HepG2 (cell line): ENCODE results near the gene PARD3. TPM values are rescaled to one million over a fixed set of nuclear protein-coding genes. Genes with fewer than 3 reads are reported as not detected.

Experiments used
- ATAC-seq: fragments of 200-7000 bp; cut with Tn5 transposase; 3 replicates; pipeline ENCODE4 v1.9.1; 2020; ENCODE audit warnings: mild to moderate bottlenecking, moderate library complexity
- BruUV-seq: library from RNA; stranded (reverse); fragments of 400-500 nt; replicated peaks from 2 replicates; lab custom pipeline; 2021; lab: Mats Ljungman, UMichigan
- CTCF ChIA-PET: fragments of 300-600 bp; formaldehyde crosslinking; extraction: SDS; loops from one replicate; lab custom pipeline; 2021; ENCODE audit warnings: low total read pairs, inconsistent platforms, low intra/inter-chr PET ratio; lab: Yijun Ruan, JAX
- POLR2A ChIA-PET: fragments of 350-600 bp; sonication (Branson Sonifier 250); formaldehyde crosslinking; loops from one replicate; lab custom pipeline; 2020; ENCODE audit warnings: antibody characterized with exemption, inconsistent platforms; lab: Yijun Ruan, JAX
- DNase-seq: peaks from one replicate; pipeline ENCODE4 v3.0.0-alpha.2; 2015; ENCODE audit warnings: low spot score
- FAIRE-seq: peaks from 3 replicates; lab custom pipeline; 2011; peaks lifted over from hg19 to GRCh38; lab: Jason Lieb, UNC
- H2AFZ ChIP-seq: one replicate; pipeline ENCODE4 v1.6.1; 2011; ENCODE audit warnings: low read length, inconsistent platforms
- H3K27ac ChIP-seq: fragments of 300-600 bp; 3 replicates; pipeline ENCODE4 v1.8.0; 2011; ENCODE audit warnings: mixed run types, mild to moderate bottlenecking, mixed read lengths, low read length, inconsistent platforms; ENCODE audit not compliant: insufficient read depth; ENCODE audit errors: extremely low read length
- H3K27me3 ChIP-seq, 2 experiments: fragments of 200-600 bp in 1 of 2; 2 replicates in 1 of 2; 3 replicates in 1 of 2; pipeline versions ENCODE4 v1.6.0 to v1.8.0; 2011; ENCODE audit warnings: low read length in 2 of 2, mild to moderate bottlenecking in 2 of 2, moderate library complexity in 2 of 2, inconsistent platforms in 1 of 2; ENCODE audit not compliant: insufficient read depth in 2 of 2, control insufficient read depth in 1 of 2
- H3K36me3 ChIP-seq, 2 experiments: fragments of 200-600 bp in 1 of 2; replicated peaks in 1 of 2; 2 replicates in 1 of 2; 3 replicates in 1 of 2; pipeline versions ENCODE4 v1.5.1 to v1.8.0; 2011; ENCODE audit warnings: low read length in 2 of 2, inconsistent platforms in 1 of 2; ENCODE audit not compliant: insufficient read depth in 2 of 2, control insufficient read depth in 1 of 2
- H3K4me1 ChIP-seq: 2 replicates; pipeline ENCODE4 v1.5.1; 2012; ENCODE audit warnings: low read length, inconsistent platforms; ENCODE audit not compliant: insufficient read depth
- H3K4me2 ChIP-seq: 2 replicates; pipeline ENCODE4 v1.6.0; 2011; ENCODE audit warnings: low read depth, low read length, inconsistent platforms
- H3K4me3 ChIP-seq, 3 experiments: fragments of 200-600 bp in 1 of 3; sonication (generic), shearing (Covaris generic) in 1 of 3; replicated peaks in 1 of 3; 2 replicates each; pipeline ENCODE4 v1.5.1; 2011 to 2016; ENCODE audit warnings: low read length in 3 of 3, inconsistent platforms in 2 of 3, low read depth in 2 of 3, mild to moderate bottlenecking in 2 of 3, control low read depth in 1 of 3, mixed read lengths in 1 of 3; ENCODE audit not compliant: insufficient read depth in 1 of 3
- H3K79me2 ChIP-seq: one replicate; pipeline ENCODE4 v1.6.1; 2011; ENCODE audit warnings: low read length, inconsistent platforms; ENCODE audit not compliant: insufficient read depth
- H3K9ac ChIP-seq: 2 replicates; pipeline ENCODE4 v1.6.0; 2011; ENCODE audit warnings: mild to moderate bottlenecking, low read depth, low read length, inconsistent platforms; ENCODE audit not compliant: insufficient read depth
- H3K9me3 ChIP-seq: 2 replicates; pipeline ENCODE4 v1.5.1; 2012; ENCODE audit warnings: mild to moderate bottlenecking, low read length
- H4K20me1 ChIP-seq: 2 replicates; pipeline ENCODE4 v1.6.0; 2011; ENCODE audit warnings: inconsistent platforms, mild to moderate bottlenecking, low read length, moderate library complexity; ENCODE audit not compliant: insufficient read depth
- ARID2 ChIP-seq: sonication (generic); formaldehyde crosslinking; IDR thresholded peaks from 2 replicates; pipeline ENCODE4 v1.8.1; 2022; ENCODE audit warnings: mild to moderate bottlenecking, missing genetic modification reagents, borderline replicate concordance
- CHD2 ChIP-seq: IDR thresholded peaks from 2 replicates; pipeline ENCODE4 v1.6.1; 2011; ENCODE audit warnings: low read depth, low read length, improper control_type of control experiment
- CREB3 ChIP-seq: sonication (generic); formaldehyde crosslinking; IDR thresholded peaks from 2 replicates; pipeline ENCODE4 v1.5.0; 2020; ENCODE audit warnings: missing genetic modification reagents
- DPF2 ChIP-seq: sonication (generic); formaldehyde crosslinking; IDR thresholded peaks from 2 replicates; pipeline ENCODE4 v1.4.0; 2020; ENCODE audit warnings: mild to moderate bottlenecking, low read depth, missing genetic modification reagents, borderline replicate concordance
- GPN1 ChIP-seq: sonication (generic); formaldehyde crosslinking; IDR thresholded peaks from 2 replicates; pipeline ENCODE4 v1.5.1; 2020; ENCODE audit warnings: missing genetic modification reagents, borderline replicate concordance
- HCFC1 ChIP-seq: fragments of 150-350 bp; IDR thresholded peaks from 2 replicates; pipeline ENCODE4 v1.6.1; 2014; ENCODE audit warnings: low read depth, low read length
- JARID2 ChIP-seq: sonication (generic); formaldehyde crosslinking; IDR thresholded peaks from 2 replicates; pipeline ENCODE4 v1.8.1; 2023; ENCODE audit warnings: missing genetic modification reagents, inconsistent platforms; ENCODE audit not compliant: insufficient replicate concordance
- KMT2B ChIP-seq: IDR thresholded peaks from 2 replicates; pipeline ENCODE4 v1.6.1; 2016; ENCODE audit warnings: missing genetic modification reagents, missing compliant biosample characterization
- NR2F6 ChIP-seq, 2 experiments: IDR thresholded peaks; 2 replicates each; pipeline ENCODE4 v1.6.1; 2016; ENCODE audit warnings: antibody characterized with exemption in 1 of 2, mild to moderate bottlenecking in 1 of 2
- ONECUT2 ChIP-seq: sonication (generic); formaldehyde crosslinking; IDR thresholded peaks from 2 replicates; pipeline ENCODE4 v1.4.0; 2020; ENCODE audit warnings: missing genetic modification reagents
- RXRA ChIP-seq: sonication (generic); formaldehyde crosslinking; IDR thresholded peaks from 2 replicates; pipeline ENCODE4 v1.5.1; 2020; ENCODE audit warnings: missing genetic modification reagents
- STAT6 ChIP-seq: sonication (generic); formaldehyde crosslinking; IDR thresholded peaks from 2 replicates; pipeline ENCODE4 v1.4.0; 2020; ENCODE audit warnings: missing genetic modification reagents, mild to moderate bottlenecking, borderline replicate concordance
- TAF15 ChIP-seq: fragments of 200-400 bp; formaldehyde crosslinking; IDR thresholded peaks from one replicate; pipeline ENCODE4 v1.6.1; 2018; ENCODE audit warnings: mild to moderate bottlenecking, low read depth, low read length; ENCODE audit not compliant: poor library complexity, severe bottlenecking
- XRCC5 ChIP-seq: fragments of 200-400 bp; formaldehyde crosslinking; optimal IDR thresholded peaks from 2 replicates; pipeline ENCODE3; 2017; ENCODE audit warnings: mild to moderate bottlenecking, low read length
- ZNF281 ChIP-seq: sonication (generic); formaldehyde crosslinking; IDR thresholded peaks from 2 replicates; pipeline ENCODE4 v1.4.0; 2020; ENCODE audit warnings: missing genetic modification reagents, borderline replicate concordance
- ZNF451 ChIP-seq: sonication (generic); formaldehyde crosslinking; IDR thresholded peaks from 2 replicates; pipeline ENCODE4 v1.5.0; 2020; ENCODE audit warnings: mild to moderate bottlenecking, missing genetic modification reagents
- ZNF773 ChIP-seq: sonication (generic); formaldehyde crosslinking; IDR thresholded peaks from 2 replicates; pipeline ENCODE4 v1.4.0; 2020; ENCODE audit warnings: missing genetic modification reagents, borderline replicate concordance
- ZSCAN12 ChIP-seq: sonication (generic); formaldehyde crosslinking; IDR thresholded peaks from 2 replicates; pipeline ENCODE4 v1.9.0; 2021; ENCODE audit warnings: mild to moderate bottlenecking, missing genetic modification reagents
- WGBS: methylation state at CpG from one replicate; pipeline ENCODE4 v1.1.6; 2017; ENCODE audit warnings: low lambda C conversion rate; 5-methylcytosine and 5-hydroxymethylcytosine counted together
- in situ Hi-C: cut with HindIII; loops from 2 replicates; pipeline ENCODE4 v1.10.0; 2017; ENCODE audit warnings: low pct_unique_long_range_greater_than_20kb; ENCODE audit not compliant: extremely low pct_ligation_motif_present
- intact Hi-C: fragments of 100-400 bp; cut with micrococcal nuclease; formaldehyde crosslinking; loops from one replicate; pipeline ENCODE4 v1.10.0; 2022; ENCODE audit not compliant: unreplicated experiment
- polyA plus RNA-seq, 8 experiments: library from polyadenylated mRNA; depleted of rRNA in 3 of 8; stranded (reverse) in 7 of 8; unstranded in 1 of 8; fragments of >200 nt; fragmentation: Illumina TruSeq in 4 of 8; extraction: Trizol in 4 of 8; gene quantifications; 2 replicates each; pipeline versions ENCODE4 v1.2.1 to v1.2.3, GENCODE V29; 2011 to 2016; ENCODE audit warnings: low read depth in 4 of 8, missing spikeins in 1 of 8, mixed read lengths in 1 of 8; ENCODE audit not compliant: insufficient read depth in 1 of 8
- total RNA-seq, 5 experiments: library from RNA; depleted of rRNA; stranded (reverse); fragments of >200 nt; fragmentation: Illumina TruSeq; extraction: Trizol; gene quantifications; 2 replicates each; pipeline ENCODE4 v1.2.3, GENCODE V29; 2016; ENCODE audit warnings: low read depth in 1 of 5

Gene PARD3
- total and polyA plus RNA-seq, 2 of the 13 experiments (the other 11 are each of a cell fraction or from before 2014, with no cell fraction given), result 40.9 to 60.0 TPM

- Histone ChIP-seq H3K9me3 (no peaks in the 10 kb centered on the region), H3K36me3 (no peaks in the 10 kb centered on the region; a peak in 1 of 5 replicates), H3K4me3 (peak overlapping the region in 2 of 3 experiments; percentile 24 to 44; a peak in 2 of 6 replicates), H3K4me1 (peaks cover 75% of the 10 kb centered on the region), H3K4me2 (peak overlapping the region; percentile 68), H3K79me2 (no peaks in the 10 kb centered on the region), H2AFZ (no peak overlapping the region), H3K27me3 (no peaks in the 10 kb centered on the region), H3K27ac (peak overlapping the region; percentile 90), H3K9ac (peak overlapping the region; percentile 68), H4K20me1 (no peaks in the 10 kb centered on the region)
- TSS peak; percentile 38 for BruUV-seq
- intact Hi-C loops, result loop anchor here (1.0 to 10.0 kb wide), 3 partner anchors 92 to 926 kb away; no protein-coding TSS in a partner anchor
- DNase-seq (peak; percentile 98), FAIRE-seq (peak; percentile 99), ATAC-seq (peak; percentile 90)
- 36% methylated on average over 7 of the region's 7 CpGs for WGBS
- in situ Hi-C loops, result loop anchor here (10.0 kb wide), 1 partner anchor 786 kb away; the partner anchor contains the start of gene NRP1
- ChIA-PET POLR2A (interaction anchor here (0.7 to 1.5 kb wide), 4 partner anchors 10 to 925 kb away, joined by 3 read pairs; no protein-coding TSS in a partner anchor), CTCF (no interaction called here)
- TF ChIP-seq DPF2 (CRISPR knock-in tag) (peak; percentile 100), CREB3 (CRISPR knock-in tag) (no peak), ZNF451 (CRISPR knock-in tag) (peak; percentile 49; the same call in 1 of the 2 replicates), GPN1 (CRISPR knock-in tag) (no peak), ZSCAN12 (CRISPR knock-in tag) (no peak), ZNF773 (no peak), TAF15 (no peak), RXRA (CRISPR knock-in tag) (peak; percentile 76; the same call in 1 of the 2 replicates), ONECUT2 (CRISPR knock-in tag) (peak; percentile 100), JARID2 (peak; percentile 59), ZNF281 (CRISPR knock-in tag) (peak; percentile 83; the same call in 1 of the 2 replicates), KMT2B (CRISPR knock-in tag) (no peak), XRCC5 (no peak), HCFC1 (no peak), ARID2 (CRISPR knock-in tag) (no peak), NR2F6 (IDR thresholded peaks at IDR 0.05) (peak; percentile 87), NR2F6 (CRISPR knock-in tag; IDR thresholded peaks at IDR 0.05) (peak; percentile 88), CHD2 (no peak), STAT6 (CRISPR knock-in tag) (peak; percentile 97; the same call in 1 of the 2 replicates)
These were observed 693.9 kb downstream of the PARD3 start for GRCh38 chr10:34121125-34121753.
